Ishikawa (cell line): ENCODE data around the gene MDN1.

Source experiments
- CEBPB ChIP-seq: IDR thresholded peaks from 2 replicates; pipeline ENCODE4 v1.6.1; 2012
- CREB1 ChIP-seq: IDR thresholded peaks from 2 replicates; pipeline ENCODE4 v1.6.1; 2012; ENCODE audit warnings: low read depth
- EGR1 ChIP-seq: IDR thresholded peaks from 2 replicates; pipeline ENCODE4 v1.6.1; 2012
- EP300 ChIP-seq: IDR thresholded peaks from 2 replicates; pipeline ENCODE4 v1.6.1; 2012; ENCODE audit warnings: borderline replicate concordance
- FOXM1 ChIP-seq: IDR thresholded peaks from 2 replicates; pipeline ENCODE4 v1.6.1; 2012; ENCODE audit warnings: low read depth, borderline replicate concordance
- NFIC ChIP-seq: IDR thresholded peaks from 2 replicates; pipeline ENCODE4 v1.6.1; 2012
- RAD21 ChIP-seq: IDR thresholded peaks from 2 replicates; pipeline ENCODE4 v1.6.1; 2012; ENCODE audit warnings: low read depth
- TAF1 ChIP-seq: IDR thresholded peaks from 2 replicates; pipeline ENCODE4 v1.6.1; 2012; ENCODE audit warnings: low read depth, mild to moderate bottlenecking
- TCF12 ChIP-seq: IDR thresholded peaks from 2 replicates; pipeline ENCODE4 v1.6.1; 2012; ENCODE audit warnings: low read depth
- TEAD4 ChIP-seq: IDR thresholded peaks from 2 replicates; pipeline ENCODE4 v1.6.1; 2012
- USF1 ChIP-seq: IDR thresholded peaks from 2 replicates; pipeline ENCODE4 v1.6.1; 2012
- YY1 ChIP-seq: IDR thresholded peaks from 2 replicates; pipeline ENCODE4 v1.6.1; 2012; ENCODE audit warnings: low read depth
- ZBTB7A ChIP-seq: IDR thresholded peaks from 2 replicates; pipeline ENCODE4 v1.6.1; 2012; ENCODE audit warnings: low read depth
- TF ChIP-seq, protein P1 (sequence below): IDR thresholded peaks from 2 replicates; pipeline ENCODE4 v1.6.1; 2012; ENCODE audit warnings: low read depth, mild to moderate bottlenecking
- TF ChIP-seq, protein P2 (sequence below): IDR thresholded peaks from 2 replicates; pipeline ENCODE4 v1.6.1; 2012

Gene MDN1

DNA sequence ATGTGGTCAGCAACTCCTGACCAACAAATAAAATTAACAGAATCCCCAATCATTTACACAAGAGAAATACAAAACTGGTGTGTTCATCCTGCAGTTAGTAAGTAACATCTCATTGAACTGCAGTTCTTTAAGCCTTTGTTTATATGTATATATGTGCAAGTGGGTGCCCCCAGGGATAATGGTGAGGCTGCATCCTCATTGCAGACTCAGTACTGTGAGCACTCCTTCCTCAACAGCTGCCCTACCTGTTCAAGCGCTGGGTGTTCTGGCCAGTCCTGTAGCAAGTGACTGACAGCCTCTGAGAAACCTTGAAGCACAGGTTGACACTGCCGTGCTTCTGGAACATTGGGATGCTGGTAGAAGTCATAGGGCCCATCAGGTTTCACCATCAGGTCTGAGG lies 131.3 kb downstream of the MDN1 start:
- TF ChIP-seq FOXM1 (no peak), CEBPB (no peak), TAF1 (no peak), YY1 (no peak)
- TF ChIP-seq, protein P1, sequence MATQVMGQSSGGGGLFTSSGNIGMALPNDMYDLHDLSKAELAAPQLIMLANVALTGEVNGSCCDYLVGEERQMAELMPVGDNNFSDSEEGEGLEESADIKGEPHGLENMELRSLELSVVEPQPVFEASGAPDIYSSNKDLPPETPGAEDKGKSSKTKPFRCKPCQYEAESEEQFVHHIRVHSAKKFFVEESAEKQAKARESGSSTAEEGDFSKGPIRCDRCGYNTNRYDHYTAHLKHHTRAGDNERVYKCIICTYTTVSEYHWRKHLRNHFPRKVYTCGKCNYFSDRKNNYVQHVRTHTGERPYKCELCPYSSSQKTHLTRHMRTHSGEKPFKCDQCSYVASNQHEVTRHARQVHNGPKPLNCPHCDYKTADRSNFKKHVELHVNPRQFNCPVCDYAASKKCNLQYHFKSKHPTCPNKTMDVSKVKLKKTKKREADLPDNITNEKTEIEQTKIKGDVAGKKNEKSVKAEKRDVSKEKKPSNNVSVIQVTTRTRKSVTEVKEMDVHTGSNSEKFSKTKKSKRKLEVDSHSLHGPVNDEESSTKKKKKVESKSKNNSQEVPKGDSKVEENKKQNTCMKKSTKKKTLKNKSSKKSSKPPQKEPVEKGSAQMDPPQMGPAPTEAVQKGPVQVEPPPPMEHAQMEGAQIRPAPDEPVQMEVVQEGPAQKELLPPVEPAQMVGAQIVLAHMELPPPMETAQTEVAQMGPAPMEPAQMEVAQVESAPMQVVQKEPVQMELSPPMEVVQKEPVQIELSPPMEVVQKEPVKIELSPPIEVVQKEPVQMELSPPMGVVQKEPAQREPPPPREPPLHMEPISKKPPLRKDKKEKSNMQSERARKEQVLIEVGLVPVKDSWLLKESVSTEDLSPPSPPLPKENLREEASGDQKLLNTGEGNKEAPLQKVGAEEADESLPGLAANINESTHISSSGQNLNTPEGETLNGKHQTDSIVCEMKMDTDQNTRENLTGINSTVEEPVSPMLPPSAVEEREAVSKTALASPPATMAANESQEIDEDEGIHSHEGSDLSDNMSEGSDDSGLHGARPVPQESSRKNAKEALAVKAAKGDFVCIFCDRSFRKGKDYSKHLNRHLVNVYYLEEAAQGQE: no peak

DNA sequence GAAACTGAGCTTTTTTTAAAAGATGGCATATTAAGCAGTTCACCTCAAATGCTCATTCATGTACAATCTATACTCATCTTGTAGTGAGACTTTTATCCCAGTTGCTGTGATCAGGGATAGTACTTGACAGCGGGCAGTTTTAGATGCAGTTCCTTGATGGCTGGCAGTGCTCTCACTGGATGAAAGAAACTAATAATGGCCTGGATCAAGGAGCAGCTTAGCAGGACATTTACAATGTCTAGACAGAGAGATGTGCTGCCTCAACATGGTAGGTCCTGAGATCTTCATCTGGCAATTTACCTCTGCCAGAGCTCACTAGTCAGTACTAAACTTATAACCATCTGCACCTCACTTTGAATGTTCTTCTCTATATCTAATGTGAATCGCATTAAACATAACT lies 134.3 kb downstream of the MDN1 start:
- TF ChIP-seq FOXM1: no peak
- no peak for TF ChIP-seq ZBTB7A
- TF ChIP-seq TCF12: no peak
- TF ChIP-seq EGR1: no peak
- no peak for TF ChIP-seq USF1
- no peak for TF ChIP-seq NFIC
- no peak for TF ChIP-seq TAF1
- TF ChIP-seq, protein P2, sequence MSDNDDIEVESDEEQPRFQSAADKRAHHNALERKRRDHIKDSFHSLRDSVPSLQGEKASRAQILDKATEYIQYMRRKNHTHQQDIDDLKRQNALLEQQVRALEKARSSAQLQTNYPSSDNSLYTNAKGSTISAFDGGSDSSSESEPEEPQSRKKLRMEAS: no peak
- no peak for TF ChIP-seq CEBPB
- TF ChIP-seq YY1: no peak
- no peak for TF ChIP-seq CREB1
- no peak for TF ChIP-seq RAD21
- TF ChIP-seq, protein P1: no peak
- no peak for TF ChIP-seq TEAD4
- no peak for TF ChIP-seq EP300

- TF ChIP-seq ZBTB7A: no peak
- TF ChIP-seq EGR1: no peak
- no peak for TF ChIP-seq YY1
- TF ChIP-seq, protein P1: no peak
These were observed 136.6 kb downstream of the MDN1 start for GRCh38 chr6:89682991-89683390.

- TF ChIP-seq NFIC (no peak), YY1 (no peak), EGR1 (no peak), CEBPB (no peak), FOXM1 (no peak), TAF1 (no peak), USF1 (no peak)
- TF ChIP-seq, protein P2: no peak
These were observed 137.5 kb downstream of the MDN1 start for GRCh38 chr6:89681983-89682564.

GRCh38 chr6:89680551-89680950 lies 139.0 kb downstream of the MDN1 start:
- TF ChIP-seq, protein P1: no peak
- TF ChIP-seq EP300 (no peak), YY1 (no peak), CREB1 (no peak), TAF1 (no peak), TCF12 (no peak), RAD21 (no peak), CEBPB (no peak), ZBTB7A (no peak), NFIC (no peak), TEAD4 (no peak), EGR1 (no peak), FOXM1 (no peak), USF1 (no peak)
- TF ChIP-seq, protein P2: no peak
